Measurements from ENCODE around the gene ITSN2.

The ITSN2 gene

GRCh38 chr2:24269265-24269664, 91.1 kb downstream of the ITSN2 start:
- DNase-seq (ENCODE audit: low spot score) = no peak

- DNase-seq (ENCODE audit: low spot score) = no peak
Observed at GRCh38 chr2:24265212-24265611, 95.1 kb downstream of the ITSN2 start.

GRCh38 chr2:24262421-24262970, 97.8 kb downstream of the ITSN2 start:
- no peak for DNase-seq (ENCODE audit: low spot score)

- DNase-seq (ENCODE audit: low spot score) = no peak
Observed at GRCh38 chr2:24261441-24261840, 98.9 kb downstream of the ITSN2 start.

- DNase-seq (ENCODE audit: low spot score) = no peak
Observed at GRCh38 chr2:24259316-24259715, 101.0 kb downstream of the ITSN2 start.

GRCh38 chr2:24258718-24259117, 101.6 kb downstream of the ITSN2 start:
- no peak for DNase-seq (ENCODE audit: low spot score)

- peak; percentile 66 for DNase-seq (ENCODE audit: low spot score)
Observed at GRCh38 chr2:24253303-24253919, 106.9 kb downstream of the ITSN2 start.

DNA sequence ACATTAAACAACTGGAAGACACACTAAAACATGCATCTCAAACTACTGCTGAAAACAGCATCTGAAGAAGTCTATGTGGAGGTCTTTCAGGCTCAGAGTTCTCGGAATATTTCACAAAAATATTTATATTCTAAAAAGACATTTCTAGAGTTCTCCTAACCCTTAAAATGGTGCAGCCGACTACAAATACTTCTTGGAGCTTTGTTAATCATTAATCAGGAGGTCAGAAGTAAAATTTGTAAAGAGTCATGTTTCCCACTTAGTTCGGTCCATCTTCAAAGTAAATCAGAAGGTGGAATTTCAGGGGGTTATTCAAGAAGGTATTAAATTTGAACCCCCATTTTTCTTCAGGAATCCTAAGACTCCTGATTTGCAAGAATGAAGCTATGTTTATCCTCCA, 112.7 kb downstream of the ITSN2 start:
- no peak for DNase-seq (ENCODE audit: low spot score)

DNA sequence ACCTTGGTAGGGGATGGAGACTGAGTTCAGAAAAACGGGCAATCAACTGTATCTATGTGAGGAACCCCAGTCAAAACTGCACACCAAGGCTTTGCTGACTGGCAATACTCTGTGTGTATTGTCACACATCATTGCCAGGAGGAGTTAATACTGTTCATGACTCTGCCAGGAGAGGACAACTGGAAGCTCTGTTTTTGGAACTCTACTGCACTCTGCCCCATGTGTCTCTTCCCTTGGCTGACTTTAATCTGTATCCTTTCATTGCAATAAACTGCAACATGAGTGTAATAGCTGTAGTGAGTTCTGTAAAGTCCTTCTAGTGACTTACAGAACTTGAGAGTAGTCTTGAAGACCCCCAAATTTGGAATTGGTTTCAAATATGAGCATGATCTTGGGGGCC, 113.2 kb downstream of the ITSN2 start:
- DNase-seq (ENCODE audit: low spot score) = no peak

GRCh38 chr2:24245986-24246776, 114.2 kb downstream of the ITSN2 start:
- no peak for DNase-seq (ENCODE audit: low spot score)

GRCh38 chr2:24241528-24241927, 118.8 kb downstream of the ITSN2 start:
- DNase-seq (ENCODE audit: low spot score) = no peak

- DNase-seq (ENCODE audit: low spot score) = no peak
Observed at GRCh38 chr2:24239553-24239952, 120.8 kb downstream of the ITSN2 start.

DNA sequence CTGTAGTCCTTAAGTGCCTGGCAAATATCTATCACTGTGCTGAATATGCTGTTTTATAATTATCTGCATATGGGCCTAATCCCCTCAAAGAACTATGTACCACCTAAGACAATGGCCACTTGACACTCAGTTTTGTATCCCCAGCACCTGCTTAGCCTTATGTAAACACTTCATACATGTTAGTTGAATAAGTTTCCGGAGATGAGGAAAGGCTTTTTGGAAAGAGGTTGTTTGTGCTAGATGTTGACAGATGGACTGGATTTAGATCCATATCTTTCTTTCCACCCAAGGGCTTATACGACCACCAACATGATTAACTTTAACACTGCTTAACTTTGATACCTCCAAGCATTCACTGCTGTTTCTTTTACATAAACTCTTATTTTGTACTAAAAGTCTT, 122.2 kb downstream of the ITSN2 start:
- no peak for DNase-seq (ENCODE audit: low spot score)

DNA sequence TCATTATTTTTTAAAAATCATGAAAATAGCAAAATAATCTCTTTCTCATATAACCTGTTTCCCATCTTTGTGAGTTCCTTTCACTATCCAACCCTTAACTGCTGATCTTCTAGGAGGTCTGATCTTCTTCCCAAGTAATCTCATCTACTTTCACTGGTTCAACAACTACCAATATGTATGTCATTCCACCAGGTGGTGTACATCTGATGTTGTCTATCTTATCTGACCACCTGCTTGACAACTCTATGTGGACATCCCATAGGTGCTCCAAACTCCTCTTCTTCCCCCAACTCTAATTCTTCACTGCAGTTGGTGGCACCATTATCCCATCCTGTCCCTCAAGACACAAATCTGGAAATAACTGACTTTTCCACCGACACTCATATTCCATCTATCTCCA, 123.0 kb downstream of the ITSN2 start:
- no peak for DNase-seq (ENCODE audit: low spot score)

DNA sequence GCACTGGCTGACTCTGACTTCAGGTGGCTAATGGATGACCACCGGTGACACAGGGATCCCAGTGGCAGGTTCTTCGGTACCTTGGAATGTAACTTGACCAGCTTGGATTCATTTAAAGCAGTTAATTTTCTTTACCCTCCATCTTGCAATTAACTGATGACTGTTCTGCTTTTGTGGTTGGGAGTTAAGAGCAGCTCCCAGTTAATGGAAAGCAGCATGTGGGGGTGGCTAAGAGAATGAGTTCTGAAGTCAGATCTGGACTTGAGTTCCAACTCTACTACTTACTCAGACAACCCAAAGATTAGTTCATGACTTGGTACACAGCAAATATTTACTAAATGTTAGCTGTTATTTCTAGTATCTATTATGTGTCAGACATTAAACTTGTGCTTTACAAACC, 127.0 kb downstream of the ITSN2 start:
- no peak for DNase-seq (ENCODE audit: low spot score)

DNA sequence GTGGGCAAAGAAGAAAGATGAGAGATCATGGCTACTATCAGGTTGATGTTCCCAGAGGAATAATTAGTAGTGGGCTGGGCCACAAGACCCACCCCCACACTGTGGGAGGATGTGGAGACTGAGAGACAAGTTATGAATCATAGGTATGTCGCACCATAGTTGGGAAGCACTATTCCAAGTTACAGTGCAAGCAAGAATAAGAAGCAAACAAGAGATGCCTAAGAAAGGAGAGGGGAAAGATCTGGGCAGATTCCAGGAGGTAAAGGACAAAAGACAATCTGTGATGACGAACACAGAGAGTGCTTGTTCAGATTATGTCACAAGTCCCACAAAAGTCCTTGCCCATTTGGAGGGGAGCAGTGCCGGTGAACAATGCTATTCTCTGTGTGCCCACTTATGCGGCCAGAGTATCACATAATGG, 128.9 kb downstream of the ITSN2 start:
- peak; percentile 93 for DNase-seq (ENCODE audit: low spot score)

DNA sequence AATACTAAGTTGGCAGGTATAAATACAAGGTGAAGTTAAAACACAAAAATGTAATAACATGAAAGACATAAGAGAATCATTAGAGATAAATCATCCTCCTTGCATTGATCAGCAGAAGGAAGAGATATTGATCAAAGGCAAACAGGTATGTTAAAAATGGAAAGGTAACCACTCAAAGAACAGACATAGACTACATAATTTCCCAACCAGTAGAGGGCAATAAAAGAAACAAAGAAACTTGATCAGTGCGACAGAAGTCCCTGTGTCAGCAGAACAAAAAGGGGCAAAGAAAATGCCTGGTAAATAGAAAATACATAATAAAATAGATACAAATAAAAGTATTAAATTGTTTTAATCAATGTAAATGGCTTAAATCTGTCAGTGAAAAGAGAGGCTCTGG, 131.9 kb downstream of the ITSN2 start:
- peak; percentile 30 for DNase-seq (ENCODE audit: low spot score)

DNA sequence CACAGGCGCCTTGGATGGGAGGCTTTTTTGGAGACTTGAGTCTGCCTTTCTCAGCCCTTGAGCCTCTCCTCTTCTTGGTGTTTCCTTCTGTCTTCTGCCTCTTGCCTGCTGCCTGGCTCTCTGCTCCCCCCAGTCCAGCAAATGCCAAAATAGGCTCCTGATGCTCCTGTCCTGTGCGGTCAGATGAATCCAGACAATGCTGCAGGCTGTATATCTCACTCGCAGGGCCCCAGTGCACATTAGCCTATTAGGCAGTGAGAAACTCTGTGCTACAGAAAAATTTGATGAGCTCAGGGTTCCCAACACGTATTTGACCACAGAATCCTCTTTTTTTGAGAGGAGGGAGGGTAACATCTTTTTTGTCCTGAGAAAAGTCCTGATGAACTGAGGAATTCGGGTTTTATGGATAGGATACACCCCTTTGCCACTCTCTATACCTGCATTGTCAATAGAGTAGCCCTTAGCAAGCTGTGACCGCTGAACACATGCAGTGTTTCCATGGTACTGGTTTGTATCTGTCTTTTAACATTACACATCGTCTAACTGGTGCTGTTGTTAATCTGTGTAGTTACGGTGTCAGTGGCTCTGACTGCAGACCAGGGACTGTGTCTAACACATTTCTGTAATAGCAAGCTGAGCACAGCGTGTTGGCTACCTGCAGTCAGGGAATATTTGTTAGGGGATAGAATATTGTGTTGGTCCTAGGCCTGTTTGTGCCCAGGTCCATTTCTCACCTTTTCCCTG, 134.7 kb downstream of the ITSN2 start:
- DNase-seq (ENCODE audit: low spot score) = no peak

- no peak for DNase-seq (ENCODE audit: low spot score)
Observed at GRCh38 chr2:24222946-24223345, 137.4 kb downstream of the ITSN2 start.

DNA sequence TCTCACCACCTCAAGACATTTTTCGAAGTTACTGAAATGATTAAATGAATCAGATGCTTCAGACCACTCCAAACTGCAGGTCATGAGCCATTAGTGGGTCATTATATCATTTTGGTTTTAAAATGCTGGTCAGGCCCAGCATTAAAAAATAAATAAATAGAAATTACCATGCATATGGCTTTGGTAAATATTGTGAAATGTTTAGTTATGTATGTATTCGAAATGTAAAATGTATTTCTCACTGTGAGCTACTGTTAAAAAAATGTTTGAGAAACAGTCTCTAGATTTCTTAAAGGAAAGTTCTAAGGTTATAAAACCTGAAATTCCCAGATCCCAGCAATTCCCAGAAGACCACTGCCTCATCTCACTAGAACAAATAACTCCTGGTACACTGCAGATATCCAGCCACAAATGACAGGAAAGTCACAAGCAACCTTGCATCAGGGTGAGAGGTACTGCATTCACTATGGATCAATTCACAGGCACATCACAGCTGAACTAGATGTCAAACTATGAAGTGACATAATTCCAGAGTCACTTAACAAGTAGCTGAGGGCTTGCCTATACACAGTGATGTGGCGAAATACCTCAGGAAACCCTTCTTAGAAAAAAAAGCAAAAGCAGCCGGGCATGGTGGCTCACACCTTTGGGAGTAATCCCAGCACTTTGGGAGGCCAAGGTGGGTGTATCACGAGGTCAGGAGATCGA, 138.8 kb downstream of the ITSN2 start:
- no peak for DNase-seq (ENCODE audit: low spot score)

- DNase-seq (ENCODE audit: low spot score) = peak; percentile 62
Observed at GRCh38 chr2:24220554-24221291, 139.6 kb downstream of the ITSN2 start.
